Retinal pigment epithelial cell (primary cell): ENCODE measurements around the gene SLC6A13.

Source experiments
- DNase-seq: peaks from one replicate; pipeline ENCODE4 v3.0.0-alpha.2; 2010; ENCODE audit warnings: low read depth
- H3K4me3 ChIP-seq: 2 replicates; pipeline ENCODE4 v1.5.1; 2011; ENCODE audit warnings: mild to moderate bottlenecking, low read length, control low read depth, moderate library complexity
- TF ChIP-seq, protein P1 (sequence below): conservative IDR thresholded peaks from 2 replicates; pipeline ENCODE4 v1.5.1; 2011; ENCODE audit warnings: low read depth, low read length, control low read depth, inconsistent platforms

Gene SLC6A13

DNA sequence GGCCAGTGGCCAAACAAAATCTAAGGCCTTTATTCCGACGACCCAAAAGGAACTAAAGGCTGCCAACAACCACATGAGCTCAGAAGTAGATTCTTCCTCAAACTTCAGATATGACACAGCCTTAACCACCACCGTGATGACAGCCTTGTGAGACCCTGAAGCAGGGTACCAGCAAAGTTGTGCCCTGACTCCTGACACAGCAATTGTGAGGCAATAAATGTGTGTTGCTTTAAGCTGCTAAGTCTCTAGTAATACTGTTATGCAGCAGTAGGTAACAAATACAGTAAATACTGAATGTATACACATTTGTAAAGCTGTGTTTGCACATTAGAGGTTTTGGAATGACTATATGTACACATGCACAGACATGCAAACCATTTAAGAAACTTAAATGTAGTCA is 10.7 kb upstream of the SLC6A13 start:
- H3K4me3 ChIP-seq = no peak overlapping the region
- no peak for DNase-seq
- TF ChIP-seq, protein P1, sequence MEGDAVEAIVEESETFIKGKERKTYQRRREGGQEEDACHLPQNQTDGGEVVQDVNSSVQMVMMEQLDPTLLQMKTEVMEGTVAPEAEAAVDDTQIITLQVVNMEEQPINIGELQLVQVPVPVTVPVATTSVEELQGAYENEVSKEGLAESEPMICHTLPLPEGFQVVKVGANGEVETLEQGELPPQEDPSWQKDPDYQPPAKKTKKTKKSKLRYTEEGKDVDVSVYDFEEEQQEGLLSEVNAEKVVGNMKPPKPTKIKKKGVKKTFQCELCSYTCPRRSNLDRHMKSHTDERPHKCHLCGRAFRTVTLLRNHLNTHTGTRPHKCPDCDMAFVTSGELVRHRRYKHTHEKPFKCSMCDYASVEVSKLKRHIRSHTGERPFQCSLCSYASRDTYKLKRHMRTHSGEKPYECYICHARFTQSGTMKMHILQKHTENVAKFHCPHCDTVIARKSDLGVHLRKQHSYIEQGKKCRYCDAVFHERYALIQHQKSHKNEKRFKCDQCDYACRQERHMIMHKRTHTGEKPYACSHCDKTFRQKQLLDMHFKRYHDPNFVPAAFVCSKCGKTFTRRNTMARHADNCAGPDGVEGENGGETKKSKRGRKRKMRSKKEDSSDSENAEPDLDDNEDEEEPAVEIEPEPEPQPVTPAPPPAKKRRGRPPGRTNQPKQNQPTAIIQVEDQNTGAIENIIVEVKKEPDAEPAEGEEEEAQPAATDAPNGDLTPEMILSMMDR = no peak

DNA sequence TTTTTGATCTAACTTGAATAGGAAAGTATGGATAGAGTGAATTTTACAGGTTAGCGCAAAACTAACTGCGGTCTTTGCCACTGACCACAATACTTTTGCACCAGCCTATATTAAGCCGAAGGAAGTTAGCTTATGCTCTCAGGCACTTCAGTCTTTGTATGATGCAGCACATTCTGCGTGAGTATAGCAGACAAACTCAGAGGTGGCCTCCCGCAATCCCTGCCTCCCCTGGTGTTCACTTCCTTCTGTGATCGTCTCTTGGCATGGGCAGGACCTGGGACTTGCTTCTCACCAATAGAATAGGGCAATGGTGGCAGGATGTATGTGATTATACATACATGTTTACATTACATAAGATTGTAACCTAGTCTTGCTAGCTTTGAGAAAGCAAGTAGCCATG is 10.3 kb upstream of the SLC6A13 start:
- no peak overlapping the region for H3K4me3 ChIP-seq
- DNase-seq = no peak
- TF ChIP-seq, protein P1 = no peak

DNA sequence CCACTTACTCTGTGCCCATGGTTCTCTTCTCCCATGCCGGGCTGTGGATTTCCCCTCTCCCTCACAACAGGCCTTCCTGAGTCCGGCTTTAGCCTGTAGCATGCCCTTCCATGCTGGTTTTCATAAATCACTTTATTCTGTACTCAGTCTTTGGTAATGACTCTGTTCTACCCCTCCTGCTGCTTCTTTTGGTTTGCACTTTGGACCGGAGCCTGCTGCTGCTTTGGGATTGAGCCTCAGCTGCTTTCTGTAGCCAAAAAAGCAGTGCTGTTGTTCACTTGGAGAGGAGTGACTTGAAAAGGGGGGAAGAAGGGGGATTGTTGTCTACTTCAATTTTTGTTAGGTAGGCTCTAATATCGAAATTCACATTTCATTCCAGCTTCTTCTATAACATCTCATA is 8.5 kb upstream of the SLC6A13 start:
- TF ChIP-seq, protein P1 = no peak
- H3K4me3 ChIP-seq = no peak overlapping the region
- DNase-seq = no peak

DNA sequence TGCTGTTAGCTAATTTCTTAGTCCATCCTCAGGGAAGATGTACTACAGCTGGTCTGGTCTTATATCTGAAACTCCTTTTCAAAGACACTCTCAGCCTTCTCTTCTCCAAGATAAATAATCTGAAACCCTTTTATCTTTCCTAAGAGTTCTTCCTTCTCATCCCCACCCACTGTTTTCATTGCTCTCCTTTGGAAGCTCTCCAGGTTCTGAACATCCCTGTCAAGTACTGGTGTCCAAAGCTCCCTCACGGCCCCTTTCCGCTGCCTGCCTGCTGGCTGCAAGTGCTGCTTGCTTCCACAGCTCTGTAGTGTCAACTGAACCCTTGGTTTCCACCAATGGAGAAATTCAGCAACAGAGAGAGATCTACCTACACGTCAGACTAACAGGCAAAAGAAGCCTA is 6.6 kb upstream of the SLC6A13 start:
- TF ChIP-seq, protein P1 = no peak
- no peak overlapping the region for H3K4me3 ChIP-seq
- DNase-seq = no peak

DNA sequence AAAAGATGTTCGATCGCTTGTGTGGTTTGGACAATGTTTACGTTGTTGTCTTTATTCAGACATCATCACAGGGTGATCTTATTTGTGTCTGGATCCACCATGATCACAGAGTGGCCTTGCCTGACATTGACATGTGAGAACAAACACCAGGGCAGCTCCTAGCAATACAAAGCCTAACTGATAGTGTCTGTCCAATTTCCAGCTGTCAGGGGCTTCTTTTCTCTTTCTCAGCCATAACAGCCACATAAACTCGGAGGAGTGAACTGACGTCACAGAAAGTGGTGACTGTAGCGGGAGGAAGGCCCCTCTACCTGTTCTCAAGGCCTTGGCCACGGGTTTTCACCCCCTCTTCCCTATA is 5.8 kb upstream of the SLC6A13 start:
- TF ChIP-seq, protein P1 = no peak
- DNase-seq = no peak
- no peak overlapping the region for H3K4me3 ChIP-seq

DNA sequence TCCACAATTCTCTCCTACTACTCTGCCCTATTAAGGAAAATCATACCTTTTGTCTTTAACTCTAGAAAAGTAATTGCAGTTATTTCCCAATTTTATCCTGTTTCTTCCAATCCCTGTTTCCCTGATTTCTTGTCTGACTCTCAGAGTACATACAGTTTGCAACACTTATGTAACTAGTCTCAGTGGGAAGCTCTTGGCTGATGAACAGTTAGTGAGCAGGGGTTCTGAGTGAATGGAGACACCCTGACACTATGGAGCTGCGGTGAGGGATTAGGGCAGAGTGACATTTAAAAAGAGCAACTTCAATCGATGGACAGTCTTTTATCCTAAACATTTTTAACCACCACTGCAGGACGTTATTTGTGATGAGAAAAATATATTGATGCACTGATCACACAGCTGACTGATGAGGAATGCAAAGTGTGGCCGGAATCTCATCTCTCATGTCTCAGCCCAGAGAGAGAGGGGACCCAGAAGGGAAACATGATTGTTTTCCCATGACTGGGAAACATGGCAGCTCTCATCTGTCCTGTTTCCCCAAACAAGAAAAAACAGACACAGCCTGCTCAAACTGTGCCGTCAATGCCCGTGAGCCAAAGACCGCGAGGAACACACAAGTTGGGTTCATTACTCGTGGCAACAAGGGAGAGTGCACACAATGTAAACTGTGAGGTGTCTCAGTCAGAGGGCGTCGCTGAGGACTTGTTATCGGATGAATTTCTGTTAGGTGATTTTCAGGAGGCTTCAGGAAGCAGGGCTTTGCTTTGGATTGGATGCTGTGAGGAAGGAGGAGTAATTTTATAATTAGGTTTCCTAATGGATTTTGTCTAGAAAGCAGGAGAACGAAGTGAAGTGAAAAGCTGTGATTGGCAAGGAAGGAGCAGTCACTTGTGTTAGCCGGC is 5.2 kb upstream of the SLC6A13 start:
- TF ChIP-seq, protein P1 = no peak
- H3K4me3 ChIP-seq = no peak overlapping the region
- DNase-seq = no peak

DNA sequence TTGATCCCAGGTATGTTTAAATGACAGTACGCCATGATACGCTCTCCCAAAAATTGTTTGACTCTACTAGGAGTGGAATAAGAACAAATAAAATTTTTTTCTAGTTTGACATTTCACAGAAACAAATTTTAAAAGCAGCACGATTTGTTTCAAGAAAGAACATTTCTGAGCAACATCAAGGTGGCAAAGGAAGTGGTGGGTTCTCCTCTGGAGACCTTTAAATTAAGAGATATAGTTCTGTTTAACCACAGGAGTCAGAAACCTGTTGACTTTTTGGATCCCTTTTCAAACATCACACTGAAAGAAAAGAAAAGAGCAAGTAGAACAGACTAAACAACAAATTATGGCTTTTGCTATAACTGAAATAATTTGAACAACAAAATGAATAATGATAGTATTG is 2.5 kb upstream of the SLC6A13 start:
- TF ChIP-seq, protein P1 = no peak
- H3K4me3 ChIP-seq = no peak overlapping the region
- no peak for DNase-seq
